GM18858 (cell line): Measurements from ENCODE around the gene UFL1.
"Not testable (repeated sequence)": the region's sequence is repeated elsewhere in the genome, so short reads cannot be mapped to it uniquely, and the experiment has no call there.

ENCODE experiments used
- ATAC-seq: cut with Tn5 transposase; IDR thresholded peaks from one replicate; pipeline ENCODE4 v1.9.1; 2021; ENCODE audit not compliant: unreplicated experiment

UFL1 gene

GRCh38 chr6:96521644-96522464 lies at the start of gene UFL1:
UFL1 (plus strand) TSS chr6:96521806; CDS start chr6:96521874, 68 bp downstream.
- peak; percentile 95 for ATAC-seq

GRCh38 chr6:96472291-96472690 lies 49.3 kb upstream of the UFL1 start:
- not testable (repeated sequence) for ATAC-seq

GRCh38 chr6:96478695-96479094 lies 42.9 kb upstream of the UFL1 start:
- no peak for ATAC-seq

- ATAC-seq: no peak
Observed at GRCh38 chr6:96491926-96492325, 29.7 kb upstream of the UFL1 start.

GRCh38 chr6:96499781-96500180 lies 21.8 kb upstream of the UFL1 start:
- no peak for ATAC-seq

GRCh38 chr6:96502915-96503314 lies 18.7 kb upstream of the UFL1 start:
- ATAC-seq: no peak

- ATAC-seq: no peak
Observed at GRCh38 chr6:96505363-96505762, 16.2 kb upstream of the UFL1 start.

- ATAC-seq: no peak
Observed at GRCh38 chr6:96509281-96509680, 12.3 kb upstream of the UFL1 start.

GRCh38 chr6:96520171-96521115 lies 1.2 kb upstream of the UFL1 start:
- ATAC-seq: no peak

GRCh38 chr6:96521306-96521643 lies 331 bp upstream of the UFL1 start:
- no peak for ATAC-seq

- ATAC-seq: peak; percentile 23
Observed at GRCh38 chr6:96522465-96523009, 931 bp downstream of the UFL1 start.

- no peak for ATAC-seq
Observed at GRCh38 chr6:96528193-96528592, 6.6 kb downstream of the UFL1 start.

GRCh38 chr6:96532399-96532798 lies 10.8 kb downstream of the UFL1 start:
- no peak for ATAC-seq

GRCh38 chr6:96537726-96538125 lies 16.1 kb downstream of the UFL1 start:
- ATAC-seq: no peak

- peak; percentile 64 for ATAC-seq
Observed at GRCh38 chr6:96542702-96543101, 21.1 kb downstream of the UFL1 start.

GRCh38 chr6:96545882-96546281 lies 24.3 kb downstream of the UFL1 start:
- no peak for ATAC-seq

- no peak for ATAC-seq
Observed at GRCh38 chr6:96547654-96548053, 26.0 kb downstream of the UFL1 start.

- no peak for ATAC-seq
Observed at GRCh38 chr6:96554558-96554957, 33.0 kb downstream of the UFL1 start.

GRCh38 chr6:96559740-96560139 lies 38.1 kb downstream of the UFL1 start:
- not testable (repeated sequence) for ATAC-seq

- no peak for ATAC-seq
Observed at GRCh38 chr6:96562886-96563285, 41.3 kb downstream of the UFL1 start, which contains the start of gene FHL5. FHL5 (plus strand) TSS chr6:96563128; CDS start chr6:96603614, 40,486 bp downstream.

- ATAC-seq: peak; percentile 41
Observed at GRCh38 chr6:96563853-96564252, 42.2 kb downstream of the UFL1 start.
